HG02763 (cell line): ENCODE measurements around the gene NSD1.

Source experiments
- ATAC-seq: cut with Tn5 transposase; IDR thresholded peaks from one replicate; pipeline ENCODE4 v1.9.1; 2021; ENCODE audit warnings: mild to moderate bottlenecking, moderate library complexity; ENCODE audit not compliant: unreplicated experiment

NSD1 gene

DNA sequence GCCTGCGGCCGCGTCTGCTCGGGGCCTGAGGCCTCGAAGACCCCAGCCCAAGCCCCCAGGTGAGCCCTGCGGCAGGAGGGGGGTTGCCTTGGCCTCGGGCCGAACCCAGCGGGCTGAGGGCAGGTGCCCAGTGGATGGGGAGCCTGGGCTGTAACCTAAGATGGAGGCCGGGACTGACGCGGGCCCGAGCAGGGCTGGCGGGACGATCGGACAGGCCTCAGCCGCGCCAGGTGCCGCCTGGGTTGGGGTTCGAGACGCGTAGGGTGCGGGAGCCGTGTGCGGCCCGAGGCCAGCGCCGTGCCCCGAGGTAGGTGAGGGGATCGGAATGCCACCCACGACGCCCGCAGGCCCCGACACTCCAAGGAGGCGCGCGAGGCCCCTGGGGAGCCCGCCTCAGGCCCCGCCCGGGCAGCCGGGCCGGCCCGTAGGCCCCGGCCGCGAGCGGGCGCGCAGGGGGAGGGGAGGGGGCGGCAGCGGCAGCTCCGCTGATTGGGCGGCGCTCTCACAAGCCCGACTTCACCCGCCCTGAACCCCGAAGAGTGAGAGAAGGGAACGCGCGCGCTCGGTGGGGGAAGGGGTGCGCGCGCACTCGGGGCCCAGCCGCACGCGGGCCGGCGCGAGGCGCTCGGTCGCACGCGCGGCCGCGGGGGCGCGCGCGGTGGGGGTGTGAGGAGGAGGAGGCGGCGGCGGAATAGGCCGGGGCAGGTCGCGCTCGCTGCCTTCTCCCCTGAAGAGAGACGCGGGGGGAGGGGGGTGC lies at the start of gene NSD1:
TSS of gene NSD1 (plus strand) at position 678 of the 757 bp plus-strand sequence. CDS start 1,331 bp downstream, outside the sequence.
- ATAC-seq, result peak; percentile 54

DNA sequence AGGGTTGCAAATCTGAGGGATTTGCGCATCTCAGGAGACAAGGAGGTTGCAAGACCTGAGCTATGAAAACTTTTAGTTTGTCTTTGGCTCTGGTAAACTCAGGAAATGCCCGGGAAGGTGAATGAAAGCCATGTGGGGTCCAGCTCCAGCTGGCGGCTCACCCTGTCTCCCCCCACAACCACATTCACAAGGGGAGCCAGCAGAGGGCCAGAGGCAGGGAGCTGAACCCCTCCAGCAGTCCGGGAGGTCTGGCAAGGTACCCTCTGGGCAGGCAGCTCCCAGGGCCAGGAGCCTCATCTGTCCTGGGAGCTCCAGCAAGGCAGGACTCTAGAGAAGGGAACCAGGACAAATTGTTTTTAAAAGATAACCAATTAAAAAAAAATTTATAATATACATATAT lies 49.4 kb upstream of the NSD1 start:
- ATAC-seq, result no peak

DNA sequence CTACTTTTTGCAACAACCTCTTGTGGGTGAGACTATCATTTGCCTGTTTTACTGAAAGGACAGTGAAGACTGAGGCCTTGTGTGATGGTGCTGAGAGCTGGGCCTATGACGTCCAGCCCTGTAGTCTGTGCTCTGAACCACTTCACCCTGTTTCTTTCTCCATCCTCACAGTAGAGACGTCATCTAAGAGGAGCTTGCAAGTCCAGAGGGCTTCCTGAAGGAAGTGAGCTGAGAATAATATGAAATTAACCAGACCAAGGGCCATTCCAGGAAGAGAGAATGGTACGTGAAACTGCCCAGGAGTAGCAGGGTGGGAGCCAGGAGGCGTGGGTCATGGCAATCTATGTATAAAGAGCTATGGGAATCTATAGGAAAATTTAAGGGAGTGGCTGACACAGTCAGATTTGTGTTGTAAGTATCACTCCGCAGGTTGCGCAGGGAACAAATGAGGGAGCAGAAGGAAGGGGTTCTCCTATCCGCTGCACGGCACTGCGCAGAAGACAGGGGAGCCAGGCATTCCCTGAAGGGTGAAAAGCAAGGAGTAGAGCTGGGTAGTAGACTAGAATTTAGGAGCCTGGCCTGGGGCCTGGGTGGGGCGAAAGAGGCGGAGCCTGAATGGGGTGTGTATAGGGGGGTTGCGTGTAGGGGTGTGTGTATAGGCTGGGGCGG lies 47.5 kb upstream of the NSD1 start:
- ATAC-seq, result no peak

- peak; percentile 61 for ATAC-seq
Measured at GRCh38 chr5:177086654-177087397, 46.7 kb upstream of the NSD1 start, which contains the start of gene FGFR4. TSS of gene FGFR4 (plus strand) at chr5:177086915. CDS start at chr5:177089603, 2,688 bp downstream.

DNA sequence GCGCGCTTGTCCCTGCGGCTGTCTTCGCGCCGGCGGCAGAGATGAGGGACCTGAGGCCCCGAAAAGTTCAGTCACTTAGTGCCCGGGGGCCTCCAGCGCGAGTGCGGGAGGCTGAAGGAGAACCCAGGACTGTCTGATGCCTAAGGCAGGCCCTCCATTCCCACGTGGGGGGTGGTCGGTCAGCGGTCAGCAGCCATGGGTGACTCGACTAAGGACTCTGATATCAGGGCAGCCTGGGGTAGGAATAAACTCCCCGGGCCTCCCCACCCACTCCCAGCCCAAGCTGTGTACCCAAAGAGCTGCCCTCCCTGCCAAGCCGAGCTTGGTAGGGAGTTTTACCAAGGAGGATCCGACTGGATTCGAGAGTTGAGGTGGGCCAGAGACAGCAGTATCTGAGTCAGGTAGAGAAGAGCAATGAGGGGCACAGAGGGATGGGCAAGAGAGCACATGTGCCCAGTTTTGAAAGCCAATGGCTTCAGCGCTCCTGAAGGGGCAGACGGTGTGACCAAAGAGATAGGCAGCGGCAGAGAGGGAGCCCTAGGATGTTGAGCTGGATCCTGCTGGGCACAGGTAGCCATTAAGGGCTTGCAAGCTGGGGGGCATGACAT lies 46.1 kb upstream of the NSD1 start:
- no peak for ATAC-seq

GRCh38 chr5:177089127-177089526 lies 44.4 kb upstream of the NSD1 start:
- no peak for ATAC-seq

GRCh38 chr5:177089825-177090641 lies 43.5 kb upstream of the NSD1 start:
- no peak for ATAC-seq

DNA sequence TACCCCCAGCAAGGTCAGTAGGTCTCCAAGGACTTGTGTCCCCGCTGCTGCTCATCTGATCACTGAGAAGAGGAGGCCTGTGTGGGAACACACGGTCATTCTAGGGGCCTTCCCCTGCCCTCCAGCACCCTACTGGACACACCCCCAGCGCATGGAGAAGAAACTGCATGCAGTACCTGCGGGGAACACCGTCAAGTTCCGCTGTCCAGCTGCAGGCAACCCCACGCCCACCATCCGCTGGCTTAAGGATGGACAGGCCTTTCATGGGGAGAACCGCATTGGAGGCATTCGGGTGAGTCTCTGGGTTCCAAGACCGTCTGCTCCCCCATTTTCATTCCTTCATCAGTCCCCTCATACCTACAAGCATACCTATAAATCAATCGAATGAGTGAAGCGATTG lies 42.8 kb upstream of the NSD1 start:
- ATAC-seq, result no peak

GRCh38 chr5:177091232-177091631 lies 42.3 kb upstream of the NSD1 start:
- no peak for ATAC-seq

DNA sequence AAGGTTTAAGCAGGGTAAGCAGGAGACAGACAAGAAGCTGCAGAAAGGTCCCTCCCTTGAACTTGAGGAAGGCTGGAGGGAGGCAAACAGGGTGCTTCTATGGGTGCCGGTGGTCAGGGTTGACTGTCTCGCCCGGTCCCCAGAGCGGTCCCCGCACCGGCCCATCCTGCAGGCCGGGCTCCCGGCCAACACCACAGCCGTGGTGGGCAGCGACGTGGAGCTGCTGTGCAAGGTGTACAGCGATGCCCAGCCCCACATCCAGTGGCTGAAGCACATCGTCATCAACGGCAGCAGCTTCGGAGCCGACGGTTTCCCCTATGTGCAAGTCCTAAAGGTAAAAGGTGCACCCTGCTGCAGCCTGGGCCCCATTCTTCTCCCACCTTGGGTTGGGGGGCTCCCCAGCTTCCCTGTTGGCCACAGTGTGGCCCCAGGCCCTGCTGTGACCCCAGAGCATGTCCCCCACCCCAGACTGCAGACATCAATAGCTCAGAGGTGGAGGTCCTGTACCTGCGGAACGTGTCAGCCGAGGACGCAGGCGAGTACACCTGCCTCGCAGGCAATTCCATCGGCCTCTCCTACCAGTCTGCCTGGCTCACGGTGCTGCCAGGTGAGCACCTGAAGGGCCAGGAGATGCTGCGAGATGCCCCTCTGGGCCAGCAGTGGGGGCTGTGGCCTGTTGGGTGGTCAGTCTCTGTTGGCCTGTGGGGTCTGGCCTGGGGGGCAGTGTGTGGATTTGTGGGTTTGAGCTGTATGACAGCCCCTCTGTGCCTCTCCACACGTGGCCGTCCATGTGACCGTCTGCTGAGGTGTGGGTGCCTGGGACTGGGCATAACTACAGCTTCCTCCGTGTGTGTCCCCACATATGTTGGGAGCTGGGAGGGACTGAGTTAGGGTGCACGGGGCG lies 41.1 kb upstream of the NSD1 start:
- no peak for ATAC-seq

DNA sequence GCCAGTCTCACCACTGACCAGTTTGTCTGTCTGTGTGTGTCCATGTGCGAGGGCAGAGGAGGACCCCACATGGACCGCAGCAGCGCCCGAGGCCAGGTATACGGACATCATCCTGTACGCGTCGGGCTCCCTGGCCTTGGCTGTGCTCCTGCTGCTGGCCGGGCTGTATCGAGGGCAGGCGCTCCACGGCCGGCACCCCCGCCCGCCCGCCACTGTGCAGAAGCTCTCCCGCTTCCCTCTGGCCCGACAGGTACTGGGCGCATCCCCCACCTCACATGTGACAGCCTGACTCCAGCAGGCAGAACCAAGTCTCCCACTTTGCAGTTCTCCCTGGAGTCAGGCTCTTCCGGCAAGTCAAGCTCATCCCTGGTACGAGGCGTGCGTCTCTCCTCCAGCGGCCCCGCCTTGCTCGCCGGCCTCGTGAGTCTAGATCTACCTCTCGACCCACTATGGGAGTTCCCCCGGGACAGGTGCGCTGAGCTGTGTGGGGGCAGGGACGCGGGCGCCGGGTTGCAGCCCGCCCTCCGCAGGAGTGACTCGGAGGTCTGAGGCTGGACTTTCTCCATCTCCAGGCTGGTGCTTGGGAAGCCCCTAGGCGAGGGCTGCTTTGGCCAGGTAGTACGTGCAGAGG lies 40.4 kb upstream of the NSD1 start:
- ATAC-seq, result no peak

- no peak for ATAC-seq
Measured at GRCh38 chr5:177093803-177094202, 39.8 kb upstream of the NSD1 start.

DNA sequence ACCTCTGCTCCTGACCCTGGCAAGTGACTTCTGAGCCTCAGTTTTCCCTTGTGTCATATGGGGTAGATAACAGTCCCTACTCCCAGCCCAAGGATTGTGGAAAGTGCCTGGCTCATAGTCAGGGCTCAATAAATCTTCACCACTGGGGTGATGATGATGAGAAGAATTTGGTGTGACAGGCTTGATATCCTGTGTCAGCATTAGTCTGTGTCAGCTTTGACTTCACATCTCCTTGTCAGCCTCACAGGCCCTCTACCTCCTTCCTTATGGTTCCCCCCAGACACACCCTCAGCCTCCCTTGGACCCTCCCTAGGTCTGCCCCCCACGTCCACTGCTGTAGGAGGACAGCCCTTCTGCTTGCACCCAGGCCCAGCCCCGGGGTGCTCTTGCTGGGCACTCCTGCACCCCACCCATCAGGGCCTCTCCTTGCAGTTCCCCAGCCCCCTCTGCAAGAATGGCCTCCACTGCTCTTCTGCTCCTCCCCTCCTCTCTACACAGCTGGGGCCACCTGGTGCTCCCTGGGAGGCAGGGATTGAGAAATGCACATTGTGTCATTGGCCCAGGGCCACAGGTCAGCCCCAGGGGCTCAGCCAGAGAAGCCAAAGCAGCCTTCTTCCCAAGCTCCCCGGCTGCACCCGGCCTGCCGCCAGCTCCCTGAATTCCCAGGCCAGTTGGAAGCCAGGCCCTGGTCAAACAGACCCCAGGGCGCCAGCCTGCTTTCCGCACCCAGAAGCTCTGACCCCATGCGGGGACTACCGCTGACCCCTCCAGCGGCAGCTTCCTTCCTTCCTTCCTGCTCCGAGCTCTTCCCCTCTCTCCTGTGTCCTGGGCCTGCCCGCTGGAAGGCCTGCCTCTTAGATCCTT lies 39.1 kb upstream of the NSD1 start:
- no peak for ATAC-seq

GRCh38 chr5:177095088-177095669 lies 38.4 kb upstream of the NSD1 start:
- no peak for ATAC-seq

- no peak for ATAC-seq
Measured at GRCh38 chr5:177096162-177097015, 37.2 kb upstream of the NSD1 start.
